Ecto neural progenitor cell (in vitro differentiated cells): Measurements from ENCODE around the gene IZUMO4.

Experiments
- DNase-seq: peaks from one replicate; pipeline ENCODE4 v3.0.0-alpha.2; 2018; ENCODE audit warnings: low spot score

The IZUMO4 gene

GRCh38 chr19:2059422-2060201 is 37.1 kb upstream of the IZUMO4 start:
- no peak for DNase-seq

- peak; percentile 91 for DNase-seq
These were observed 35.7 kb upstream of the IZUMO4 start for GRCh38 chr19:2060884-2061494.

GRCh38 chr19:2061495-2062388 is 35.0 kb upstream of the IZUMO4 start:
- DNase-seq, result peak; percentile 98

GRCh38 chr19:2062389-2062729 is 34.4 kb upstream of the IZUMO4 start:
- no peak for DNase-seq

GRCh38 chr19:2062770-2063169 is 33.9 kb upstream of the IZUMO4 start:
- no peak for DNase-seq

GRCh38 chr19:2063824-2064223 is 32.9 kb upstream of the IZUMO4 start:
- no peak for DNase-seq

- DNase-seq, result no peak
These were observed 32.3 kb upstream of the IZUMO4 start for GRCh38 chr19:2064395-2064787.

- DNase-seq, result no peak
These were observed 31.8 kb upstream of the IZUMO4 start for GRCh38 chr19:2064788-2065524.

- no peak for DNase-seq
These were observed 26.3 kb upstream of the IZUMO4 start for GRCh38 chr19:2070436-2070827.

GRCh38 chr19:2070986-2071673 is 25.6 kb upstream of the IZUMO4 start:
- DNase-seq, result no peak

GRCh38 chr19:2072757-2073551 is 23.8 kb upstream of the IZUMO4 start:
- DNase-seq, result no peak

- no peak for DNase-seq
These were observed 20.2 kb upstream of the IZUMO4 start for GRCh38 chr19:2076526-2076944.

- DNase-seq, result no peak
These were observed 19.3 kb upstream of the IZUMO4 start for GRCh38 chr19:2077398-2077797.

GRCh38 chr19:2077833-2078619 is 18.7 kb upstream of the IZUMO4 start:
- no peak for DNase-seq

- DNase-seq, result no peak
These were observed 17.4 kb upstream of the IZUMO4 start for GRCh38 chr19:2079076-2079864.

- no peak for DNase-seq
These were observed 16.8 kb upstream of the IZUMO4 start for GRCh38 chr19:2079865-2080301.

- no peak for DNase-seq
These were observed 16.3 kb upstream of the IZUMO4 start for GRCh38 chr19:2080336-2080988.
